GM18520 (cell line): ENCODE measurements around the gene NCOR1.

Experiments
- ATAC-seq: cut with Tn5 transposase; IDR thresholded peaks from one replicate; pipeline ENCODE4 v1.9.1; 2021; ENCODE audit not compliant: unreplicated experiment

Gene NCOR1

GRCh38 chr17:15981646-15982580, 233.4 kb downstream of the NCOR1 start:
- ATAC-seq = no peak

- ATAC-seq = no peak
Observed at GRCh38 chr17:15981208-15981607, 234.1 kb downstream of the NCOR1 start.
